GM19239 (cell line): Measurements from ENCODE around the gene CFAP210.

Experiments used
- DNase-seq: peaks from one replicate; pipeline ENCODE4 v3.0.0; 2011; ENCODE audit warnings: low spot score; ENCODE audit not compliant: insufficient read length
- FAIRE-seq: peaks from 2 replicates; lab custom pipeline; 2011; peaks lifted over from hg19 to GRCh38; lab: Jason Lieb, UNC

CFAP210 gene

GRCh38 chr2:169676850-169677249 lies 17.4 kb downstream of the CFAP210 start:
- DNase-seq (no peak), FAIRE-seq (no peak)

- FAIRE-seq (no peak), DNase-seq (no peak)
Observed at GRCh38 chr2:169676357-169676756, 17.8 kb downstream of the CFAP210 start.

- FAIRE-seq (peak; percentile 48), DNase-seq (no peak)
Observed at GRCh38 chr2:169673921-169674320, 20.3 kb downstream of the CFAP210 start.

- no peak for FAIRE-seq
- DNase-seq = no peak
Observed at GRCh38 chr2:169673106-169673505, 21.1 kb downstream of the CFAP210 start.

GRCh38 chr2:169672406-169672805 lies 21.8 kb downstream of the CFAP210 start:
- no peak for DNase-seq
- no peak for FAIRE-seq

- FAIRE-seq = no peak
Observed at GRCh38 chr2:169670937-169671336, 23.3 kb downstream of the CFAP210 start.

GRCh38 chr2:169670215-169670651 lies 24.0 kb downstream of the CFAP210 start:
- no peak for FAIRE-seq
- no peak for DNase-seq

More at GRCh38 chr2:169670937-169671336, 23.3 kb downstream of the CFAP210 start:
- no peak for DNase-seq

GRCh38 chr2:169667583-169667982 lies 26.6 kb downstream of the CFAP210 start:
- no peak for DNase-seq
- no peak for FAIRE-seq

- FAIRE-seq = no peak
Observed at GRCh38 chr2:169664978-169665930, 29.0 kb downstream of the CFAP210 start.

GRCh38 chr2:169664600-169664977 lies 29.6 kb downstream of the CFAP210 start:
- DNase-seq (no peak), FAIRE-seq (no peak)

More at GRCh38 chr2:169664978-169665930, 29.0 kb downstream of the CFAP210 start:
- no peak for DNase-seq

GRCh38 chr2:169663247-169663646 lies 31.0 kb downstream of the CFAP210 start:
- FAIRE-seq (no peak), DNase-seq (no peak)

- DNase-seq (no peak), FAIRE-seq (no peak)
Observed at GRCh38 chr2:169662744-169663143, 31.5 kb downstream of the CFAP210 start.

GRCh38 chr2:169661265-169661664 lies 32.9 kb downstream of the CFAP210 start:
- DNase-seq (no peak), FAIRE-seq (no peak)

- no peak for FAIRE-seq
- no peak for DNase-seq
Observed at GRCh38 chr2:169659320-169659719, 34.9 kb downstream of the CFAP210 start.

- FAIRE-seq (no peak), DNase-seq (no peak)
Observed at GRCh38 chr2:169658877-169659276, 35.3 kb downstream of the CFAP210 start.

GRCh38 chr2:169656164-169656563 lies 38.0 kb downstream of the CFAP210 start:
- FAIRE-seq = no peak
- no peak for DNase-seq

GRCh38 chr2:169653636-169654035 lies 40.6 kb downstream of the CFAP210 start:
- FAIRE-seq (no peak), DNase-seq (no peak)

GRCh38 chr2:169649278-169649677 lies 44.9 kb downstream of the CFAP210 start:
- no peak for FAIRE-seq

GRCh38 chr2:169647496-169647895 lies 46.7 kb downstream of the CFAP210 start:
- no peak for FAIRE-seq
- no peak for DNase-seq

More at GRCh38 chr2:169649278-169649677, 44.9 kb downstream of the CFAP210 start:
- DNase-seq = no peak

- FAIRE-seq = no peak
- no peak for DNase-seq
Observed at GRCh38 chr2:169644173-169644572, 50.0 kb downstream of the CFAP210 start.

- FAIRE-seq (no peak), DNase-seq (no peak)
Observed at GRCh38 chr2:169641464-169641863, 52.7 kb downstream of the CFAP210 start.

GRCh38 chr2:169640104-169640503 lies 54.1 kb downstream of the CFAP210 start:
- FAIRE-seq (no peak), DNase-seq (no peak)
